ENCODE results near the gene MSI2.

DNA sequence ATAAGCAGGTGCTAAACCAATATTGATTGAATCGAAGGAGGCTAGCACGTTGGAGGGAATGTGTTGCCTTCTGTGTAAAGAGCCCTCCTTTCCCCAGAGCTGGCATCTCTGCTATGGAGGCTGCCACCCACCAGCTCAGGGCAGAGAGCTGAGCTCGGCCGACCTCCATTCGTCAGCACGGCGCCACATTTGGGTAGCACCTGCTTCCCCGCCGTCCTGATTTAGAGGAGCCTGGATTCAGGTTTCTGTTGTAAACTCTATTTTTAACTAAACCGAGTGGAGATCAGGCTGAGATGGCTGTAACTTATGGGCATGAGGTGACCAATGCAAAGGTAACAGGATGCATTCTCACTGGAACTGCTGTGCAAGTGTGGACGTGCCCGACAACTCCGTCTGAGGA lies 316.3 kb downstream of the MSI2 start:
- TF ChIP-seq, protein P1, sequence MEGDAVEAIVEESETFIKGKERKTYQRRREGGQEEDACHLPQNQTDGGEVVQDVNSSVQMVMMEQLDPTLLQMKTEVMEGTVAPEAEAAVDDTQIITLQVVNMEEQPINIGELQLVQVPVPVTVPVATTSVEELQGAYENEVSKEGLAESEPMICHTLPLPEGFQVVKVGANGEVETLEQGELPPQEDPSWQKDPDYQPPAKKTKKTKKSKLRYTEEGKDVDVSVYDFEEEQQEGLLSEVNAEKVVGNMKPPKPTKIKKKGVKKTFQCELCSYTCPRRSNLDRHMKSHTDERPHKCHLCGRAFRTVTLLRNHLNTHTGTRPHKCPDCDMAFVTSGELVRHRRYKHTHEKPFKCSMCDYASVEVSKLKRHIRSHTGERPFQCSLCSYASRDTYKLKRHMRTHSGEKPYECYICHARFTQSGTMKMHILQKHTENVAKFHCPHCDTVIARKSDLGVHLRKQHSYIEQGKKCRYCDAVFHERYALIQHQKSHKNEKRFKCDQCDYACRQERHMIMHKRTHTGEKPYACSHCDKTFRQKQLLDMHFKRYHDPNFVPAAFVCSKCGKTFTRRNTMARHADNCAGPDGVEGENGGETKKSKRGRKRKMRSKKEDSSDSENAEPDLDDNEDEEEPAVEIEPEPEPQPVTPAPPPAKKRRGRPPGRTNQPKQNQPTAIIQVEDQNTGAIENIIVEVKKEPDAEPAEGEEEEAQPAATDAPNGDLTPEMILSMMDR (IDR thresholded peaks at IDR 0.05): no peak
- TF ChIP-seq POLR2A (IDR thresholded peaks at IDR 0.05) (no peak), POLR2AphosphoS5 (IDR thresholded peaks at IDR 0.05) (no peak)
